Astrocyte of the cerebellum (primary cell): ENCODE measurements around the gene RANBP2.

ENCODE experiments used
- DNase-seq: peaks from one replicate; pipeline ENCODE4 v3.0.0-alpha.2; 2011; ENCODE audit warnings: low read depth
- H3K4me3 ChIP-seq: 2 replicates; pipeline ENCODE4 v1.5.1; 2011; ENCODE audit warnings: mild to moderate bottlenecking, low read depth, low read length, moderate library complexity
- in situ Hi-C: cut with HindIII; loops from 2 replicates; pipeline ENCODE4 v1.10.0; 2017; ENCODE audit warnings: low sequenced_read_pairs
- TF ChIP-seq, protein P1 (sequence below): IDR thresholded peaks from 2 replicates; pipeline ENCODE4 v1.5.1; 2012; ENCODE audit warnings: low read length, low read depth, moderate library complexity, mild to moderate bottlenecking; ENCODE audit errors: missing control alignments

RANBP2 gene

DNA sequence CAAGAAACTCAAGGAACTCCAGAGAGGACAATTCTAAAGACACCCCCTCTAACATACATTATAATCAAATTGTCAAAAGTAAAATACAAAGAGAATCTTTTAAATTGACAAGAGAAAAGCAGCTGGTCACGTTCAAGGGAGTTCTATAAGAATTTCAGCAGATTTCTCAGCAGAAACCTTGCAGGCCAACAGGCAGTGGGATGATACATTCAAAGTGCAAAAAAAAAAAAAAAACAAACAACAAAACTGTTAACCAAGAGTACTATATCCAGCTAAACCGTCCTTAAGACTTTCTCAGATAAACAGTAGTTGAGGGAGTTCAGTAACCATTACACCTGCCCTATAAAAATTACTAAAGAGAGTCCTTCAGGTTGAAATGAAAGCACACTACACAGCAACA is 101.2 kb downstream of the RANBP2 start:
- no peak overlapping the region for H3K4me3 ChIP-seq
- in situ Hi-C loops: no loop called here
- no peak for DNase-seq
- TF ChIP-seq, protein P1, sequence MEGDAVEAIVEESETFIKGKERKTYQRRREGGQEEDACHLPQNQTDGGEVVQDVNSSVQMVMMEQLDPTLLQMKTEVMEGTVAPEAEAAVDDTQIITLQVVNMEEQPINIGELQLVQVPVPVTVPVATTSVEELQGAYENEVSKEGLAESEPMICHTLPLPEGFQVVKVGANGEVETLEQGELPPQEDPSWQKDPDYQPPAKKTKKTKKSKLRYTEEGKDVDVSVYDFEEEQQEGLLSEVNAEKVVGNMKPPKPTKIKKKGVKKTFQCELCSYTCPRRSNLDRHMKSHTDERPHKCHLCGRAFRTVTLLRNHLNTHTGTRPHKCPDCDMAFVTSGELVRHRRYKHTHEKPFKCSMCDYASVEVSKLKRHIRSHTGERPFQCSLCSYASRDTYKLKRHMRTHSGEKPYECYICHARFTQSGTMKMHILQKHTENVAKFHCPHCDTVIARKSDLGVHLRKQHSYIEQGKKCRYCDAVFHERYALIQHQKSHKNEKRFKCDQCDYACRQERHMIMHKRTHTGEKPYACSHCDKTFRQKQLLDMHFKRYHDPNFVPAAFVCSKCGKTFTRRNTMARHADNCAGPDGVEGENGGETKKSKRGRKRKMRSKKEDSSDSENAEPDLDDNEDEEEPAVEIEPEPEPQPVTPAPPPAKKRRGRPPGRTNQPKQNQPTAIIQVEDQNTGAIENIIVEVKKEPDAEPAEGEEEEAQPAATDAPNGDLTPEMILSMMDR: no peak

DNA sequence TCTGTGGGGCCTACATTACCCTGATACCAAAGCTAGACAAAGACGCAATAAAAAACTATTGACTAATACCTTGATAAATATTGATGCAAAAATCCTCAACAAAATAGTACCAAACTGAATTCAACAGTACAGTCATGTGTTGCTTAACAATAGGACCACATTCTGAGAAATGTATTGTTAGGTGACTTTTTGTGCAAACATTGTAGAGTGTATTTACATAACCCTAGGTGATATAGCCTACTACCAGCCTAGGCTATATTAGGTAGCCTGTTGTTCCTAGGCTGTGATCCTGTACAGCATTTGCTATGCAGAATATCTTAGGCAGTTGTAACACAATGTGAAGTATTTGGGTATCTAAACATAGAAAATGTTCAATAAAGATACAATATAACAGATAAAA is 104.0 kb downstream of the RANBP2 start:
- H3K4me3 ChIP-seq: no peak overlapping the region
- TF ChIP-seq, protein P1: no peak
- in situ Hi-C loops: no loop called here
- DNase-seq: no peak

DNA sequence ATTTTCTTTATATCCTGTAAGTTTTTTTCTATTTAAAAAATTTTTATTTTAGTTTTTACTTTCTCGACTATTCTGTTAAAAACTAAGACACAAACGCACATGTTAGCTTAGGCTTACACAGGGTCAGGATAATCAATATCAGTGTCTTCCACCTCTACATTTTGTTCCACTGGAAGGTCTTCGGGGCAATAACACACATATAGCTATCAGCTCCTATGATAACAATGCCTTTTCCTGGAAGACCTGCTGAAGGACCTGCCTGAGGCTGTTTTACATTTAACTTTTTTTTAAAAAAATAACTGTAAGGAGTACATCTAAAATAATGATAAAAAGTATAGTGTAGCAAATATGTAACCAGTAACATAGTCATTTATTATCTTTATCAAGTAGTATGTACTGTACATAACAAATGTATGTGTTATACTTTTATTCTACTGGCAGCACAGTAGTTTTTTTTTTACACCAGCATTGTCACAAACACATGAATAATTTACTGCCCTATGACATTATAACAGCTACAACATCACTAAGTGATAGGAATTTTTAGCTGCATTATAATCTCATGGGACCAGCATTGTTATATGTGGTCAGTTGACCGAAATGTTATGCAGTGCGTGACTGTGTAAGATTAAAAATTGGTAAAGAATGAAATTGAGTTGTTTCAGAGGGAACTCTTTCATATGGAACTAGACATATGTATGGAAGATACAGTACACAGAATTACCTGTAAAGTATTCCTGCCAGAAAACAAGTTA is 105.2 kb downstream of the RANBP2 start:
- H3K4me3 ChIP-seq: no peak overlapping the region
- in situ Hi-C loops: no loop called here
- TF ChIP-seq, protein P1: no peak
- DNase-seq: no peak

DNA sequence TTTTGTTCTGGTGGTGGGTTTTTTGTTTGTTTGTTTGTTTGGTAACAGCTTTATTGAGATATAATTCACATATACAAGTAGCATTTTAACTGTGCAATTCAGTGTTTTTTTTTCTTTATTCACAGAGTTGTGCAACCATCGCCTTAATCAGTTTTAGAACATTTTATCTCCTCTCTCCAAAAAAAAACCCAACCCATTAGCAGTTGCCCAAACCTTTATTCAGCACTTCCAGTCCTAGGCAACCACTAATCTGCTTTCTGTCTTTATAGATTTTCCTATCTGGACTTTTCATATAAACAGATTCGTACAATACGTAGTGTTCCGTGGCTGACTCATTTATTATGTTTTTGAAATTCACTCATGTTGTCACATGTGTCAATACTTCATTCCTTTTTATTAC is 106.0 kb downstream of the RANBP2 start:
- in situ Hi-C loops: no loop called here

DNA sequence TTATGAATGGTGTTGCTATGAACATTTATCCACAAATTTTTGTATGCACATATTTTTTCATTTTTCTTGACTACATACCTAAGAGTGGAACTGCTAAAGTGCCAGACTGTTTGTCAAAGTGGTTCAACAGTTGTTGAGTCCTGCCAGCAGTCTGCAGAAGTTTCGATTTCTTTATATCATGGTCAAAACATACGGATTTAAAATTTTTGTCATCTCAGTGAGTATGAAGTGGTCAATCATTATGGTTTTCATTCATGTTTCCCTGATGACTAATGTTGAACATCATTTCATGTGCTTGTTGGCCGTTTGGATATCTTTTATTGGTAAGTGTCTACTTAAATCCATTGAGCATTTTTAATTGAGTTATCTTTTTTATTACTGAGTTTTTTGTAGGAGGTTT is 106.5 kb downstream of the RANBP2 start:
- TF ChIP-seq, protein P1: no peak
- in situ Hi-C loops: no loop called here
- DNase-seq: no peak
- no peak overlapping the region for H3K4me3 ChIP-seq

More for the DNA sequence above, 106.0 kb downstream of the RANBP2 start:
- TF ChIP-seq, protein P1: no peak
- no peak for DNase-seq
- no peak overlapping the region for H3K4me3 ChIP-seq

DNA sequence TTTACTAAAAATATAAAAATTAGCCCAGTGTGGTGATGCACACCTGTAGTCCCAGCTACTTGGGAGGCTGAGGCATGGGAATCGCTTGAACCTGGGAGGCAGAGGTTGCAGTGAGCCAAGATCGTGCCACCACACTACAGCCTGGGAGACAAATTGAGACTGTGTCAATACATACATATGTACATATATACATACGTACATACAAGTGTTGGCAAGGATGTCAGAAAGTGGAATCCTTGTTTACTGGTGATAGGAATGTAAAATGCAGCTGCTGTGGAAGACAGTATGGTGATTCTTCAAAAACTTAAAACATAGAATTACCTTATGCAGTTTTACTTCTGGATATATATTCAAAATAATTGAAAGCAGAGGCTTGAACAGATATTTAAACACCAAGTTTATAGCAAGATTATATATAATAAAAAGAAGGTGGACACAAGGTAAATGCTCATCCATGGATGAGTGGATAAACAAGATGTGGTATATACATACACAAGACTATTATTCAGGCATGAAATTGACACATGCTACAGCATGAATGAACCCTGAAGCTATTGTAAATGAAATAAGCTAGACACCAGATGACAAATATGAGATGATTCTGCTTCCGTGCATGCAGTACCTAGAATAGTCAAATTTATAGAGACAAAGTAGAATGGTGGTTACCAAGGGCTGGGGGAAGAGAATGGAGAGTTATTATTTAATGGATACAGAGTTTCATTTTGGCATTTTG is 110.5 kb downstream of the RANBP2 start:
- in situ Hi-C loops: no loop called here
- DNase-seq: no peak
- no peak overlapping the region for H3K4me3 ChIP-seq
- TF ChIP-seq, protein P1: no peak
